K562 (cell line): ENCODE results near the gene PPP1R10. TPM values are rescaled to one million over a fixed set of nuclear protein-coding genes. Genes with fewer than 3 reads are reported as not detected.

Source experiments
- ADNP ChIP-seq: fragments of 200-800 bp; sonication (Bioruptor generic); IDR thresholded peaks from 2 replicates; pipeline ENCODE4 v1.6.1; 2016; ENCODE audit warnings: missing genetic modification characterization, missing compliant biosample characterization
- EP300 ChIP-seq: IDR thresholded peaks from 2 replicates; pipeline ENCODE4 v1.6.1; 2012; ENCODE audit warnings: low read length, improper control_type of control experiment
- ETV1 ChIP-seq: fragments of 450-650 bp; conservative IDR thresholded peaks from 2 replicates; pipeline ENCODE4 v1.6.1; 2016; ENCODE audit warnings: missing genetic modification characterization, control low read depth, low read depth, missing compliant biosample characterization
- FOXK2 ChIP-seq, 2 experiments: fragments of 450-650 bp; IDR thresholded peaks in 1 of 2; conservative IDR thresholded peaks in 1 of 2; 2 replicates each; pipeline ENCODE4 v1.6.1; 2016; ENCODE audit warnings: low read depth in 2 of 2, mild to moderate bottlenecking in 1 of 2
- GTF2E2 ChIP-seq: fragments of 200-800 bp; sonication (Bioruptor generic); IDR thresholded peaks from 2 replicates; pipeline ENCODE4 v1.6.1; 2016; ENCODE audit warnings: missing genetic modification characterization, missing compliant biosample characterization
- L3MBTL2 ChIP-seq: fragments of 450-650 bp; IDR thresholded peaks from 2 replicates; pipeline ENCODE4 v1.6.1; 2016; ENCODE audit warnings: mild to moderate bottlenecking, moderate library complexity
- MXI1 ChIP-seq: IDR thresholded peaks from 2 replicates; pipeline ENCODE4 v1.6.1; 2011; ENCODE audit warnings: low read depth, mild to moderate bottlenecking, improper control_type of control experiment, low read length
- NR2C2 ChIP-seq, 2 experiments: fragments of 200-800 bp in 1 of 2; sonication (Bioruptor generic) in 1 of 2; sonication (generic) in 1 of 2; formaldehyde crosslinking in 1 of 2; IDR thresholded peaks; 2 replicates each; pipeline versions ENCODE4 v1.6.1 to v1.8.0; 2016 to 2022; ENCODE audit warnings: mild to moderate bottlenecking in 1 of 2, missing compliant biosample characterization in 1 of 2, missing genetic modification characterization in 1 of 2, missing genetic modification reagents in 1 of 2
- SRF ChIP-seq, 2 experiments: fragments of 250-450, 450-650 bp in 1 of 2; sonication (Bioruptor Pico) in 1 of 2; sonication (generic) in 1 of 2; formaldehyde crosslinking; IDR thresholded peaks; 2 replicates each; pipeline versions ENCODE4 v1.5.0 to v1.5.1; 2020 to 2022; ENCODE audit warnings: mild to moderate bottlenecking in 1 of 2, missing genetic modification reagents in 1 of 2
- TAF7 ChIP-seq: fragments of 450-650 bp; IDR thresholded peaks from 2 replicates; pipeline ENCODE4 v1.6.1; 2016; ENCODE audit warnings: missing genetic modification characterization, missing compliant biosample characterization
- ZEB2 ChIP-seq: fragments of 450-650 bp; IDR thresholded peaks from 2 replicates; pipeline ENCODE4 v1.6.1; 2016
- ZNF239 ChIP-seq: fragments of 250-450 bp; sonication (Bioruptor Pico); IDR thresholded peaks from 2 replicates; pipeline ENCODE4 v1.4.0; 2020; ENCODE audit warnings: mild to moderate bottlenecking
- polyA plus RNA-seq, 8 experiments: library from polyadenylated mRNA; depleted of rRNA in 4 of 8; stranded (reverse) in 5 of 8; unstranded in 3 of 8; fragments of >200 nt; fragmentation: Nextera tagmentation in 2 of 8; fragmentation: Illumina TruSeq in 1 of 8; extraction: Ambion mirVana in 2 of 8; extraction: Trizol in 1 of 8; gene quantifications; 2 replicates each; pipeline versions ENCODE4 v1.2.1 to v1.2.3, GENCODE V29; 2011 to 2014; ENCODE audit warnings: inconsistent platforms in 1 of 8, missing spikeins in 1 of 8
- total RNA-seq, 7 experiments: library from RNA; depleted of rRNA in 6 of 7; stranded (reverse); fragments of >200 nt in 6 of 7; fragmentation: Illumina TruSeq in 2 of 7; extraction: Trizol in 2 of 7; gene quantifications; 2 replicates each; pipeline versions ENCODE4 v1.2.1 to v1.2.3, GENCODE V29; 2011 to 2021; ENCODE audit warnings: low replicate concordance in 1 of 7
- TF ChIP-seq, protein P1 (sequence below), 2 experiments: fragments of 450-650 bp; conservative IDR thresholded peaks; 2 replicates each; pipeline ENCODE4 v1.6.1; 2017; ENCODE audit warnings: mild to moderate bottlenecking in 2 of 2, moderate library complexity in 2 of 2
- TF ChIP-seq, protein P2 (sequence below): sonication (generic); formaldehyde crosslinking; IDR thresholded peaks from 2 replicates; pipeline ENCODE4 v1.8.1; 2023; ENCODE audit warnings: missing genetic modification reagents, mild to moderate bottlenecking, borderline replicate concordance
- TF ChIP-seq, protein P3 (sequence below): fragments of 450-650 bp; IDR thresholded peaks from one replicate; pipeline ENCODE4 v1.6.1; 2018; ENCODE audit warnings: mild to moderate bottlenecking, moderate library complexity; ENCODE audit not compliant: partially characterized antibody
- TF ChIP-seq, protein P4 (sequence below): sonication (generic); formaldehyde crosslinking; IDR thresholded peaks from 2 replicates; pipeline ENCODE4 v1.9.0; 2022; ENCODE audit warnings: mild to moderate bottlenecking, missing genetic modification reagents
- TF ChIP-seq, protein P5 (sequence below): IDR thresholded peaks from 2 replicates; pipeline ENCODE4 v1.6.1; 2012; ENCODE audit warnings: low read depth, low read length, improper control_type of control experiment, borderline replicate concordance

The PPP1R10 gene
- total and polyA plus RNA-seq, 9 of the 15 experiments (the other 6 are each of a cell fraction or from before 2014, with no cell fraction given): 14.1 to 65.5 (median 32.6) TPM

DNA sequence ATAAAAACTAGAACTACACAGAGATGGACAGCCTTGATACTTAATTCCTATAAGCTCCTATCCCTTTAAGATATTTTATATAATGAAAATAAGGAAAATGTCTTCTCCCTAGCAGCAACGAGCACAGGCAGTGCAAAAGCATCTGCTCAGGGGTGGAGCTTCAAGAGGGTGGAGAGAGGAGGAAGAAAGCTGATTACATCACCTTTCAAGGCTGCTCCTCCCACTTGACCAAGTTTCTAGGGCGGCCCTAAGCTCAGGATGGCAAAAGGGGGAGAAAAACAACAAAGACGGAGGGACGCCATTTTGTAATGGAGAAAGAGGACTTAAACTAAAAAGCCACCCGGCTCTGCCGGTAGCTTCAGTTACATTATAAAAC lies 2.2 kb downstream of the PPP1R10 start (continued):
- TF ChIP-seq EP300: peak; percentile 12; the same call in 1 of the 2 replicates
- TF ChIP-seq ADNP (tag): no peak
- TF ChIP-seq NR2C2 (CRISPR knock-in tag; IDR thresholded peaks at IDR 0.05): no peak
- TF ChIP-seq NR2C2 (tag; IDR thresholded peaks at IDR 0.05): peak; percentile 63; the same call in 1 of the 2 replicates
- TF ChIP-seq, protein P1, sequence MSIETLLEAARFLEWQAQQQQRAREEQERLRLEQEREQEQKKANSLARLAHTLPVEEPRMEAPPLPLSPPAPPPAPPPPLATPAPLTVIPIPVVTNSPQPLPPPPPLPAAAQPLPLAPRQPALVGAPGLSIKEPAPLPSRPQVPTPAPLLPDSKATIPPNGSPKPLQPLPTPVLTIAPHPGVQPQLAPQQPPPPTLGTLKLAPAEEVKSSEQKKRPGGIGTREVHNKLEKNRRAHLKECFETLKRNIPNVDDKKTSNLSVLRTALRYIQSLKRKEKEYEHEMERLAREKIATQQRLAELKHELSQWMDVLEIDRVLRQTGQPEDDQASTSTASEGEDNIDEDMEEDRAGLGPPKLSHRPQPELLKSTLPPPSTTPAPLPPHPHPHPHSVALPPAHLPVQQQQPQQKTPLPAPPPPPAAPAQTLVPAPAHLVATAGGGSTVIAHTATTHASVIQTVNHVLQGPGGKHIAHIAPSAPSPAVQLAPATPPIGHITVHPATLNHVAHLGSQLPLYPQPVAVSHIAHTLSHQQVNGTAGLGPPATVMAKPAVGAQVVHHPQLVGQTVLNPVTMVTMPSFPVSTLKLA (conservative IDR thresholded peaks at IDR 0.05): peak; percentile 9 to 47; a peak in 2 of 4 replicates
- TF ChIP-seq, protein P2, sequence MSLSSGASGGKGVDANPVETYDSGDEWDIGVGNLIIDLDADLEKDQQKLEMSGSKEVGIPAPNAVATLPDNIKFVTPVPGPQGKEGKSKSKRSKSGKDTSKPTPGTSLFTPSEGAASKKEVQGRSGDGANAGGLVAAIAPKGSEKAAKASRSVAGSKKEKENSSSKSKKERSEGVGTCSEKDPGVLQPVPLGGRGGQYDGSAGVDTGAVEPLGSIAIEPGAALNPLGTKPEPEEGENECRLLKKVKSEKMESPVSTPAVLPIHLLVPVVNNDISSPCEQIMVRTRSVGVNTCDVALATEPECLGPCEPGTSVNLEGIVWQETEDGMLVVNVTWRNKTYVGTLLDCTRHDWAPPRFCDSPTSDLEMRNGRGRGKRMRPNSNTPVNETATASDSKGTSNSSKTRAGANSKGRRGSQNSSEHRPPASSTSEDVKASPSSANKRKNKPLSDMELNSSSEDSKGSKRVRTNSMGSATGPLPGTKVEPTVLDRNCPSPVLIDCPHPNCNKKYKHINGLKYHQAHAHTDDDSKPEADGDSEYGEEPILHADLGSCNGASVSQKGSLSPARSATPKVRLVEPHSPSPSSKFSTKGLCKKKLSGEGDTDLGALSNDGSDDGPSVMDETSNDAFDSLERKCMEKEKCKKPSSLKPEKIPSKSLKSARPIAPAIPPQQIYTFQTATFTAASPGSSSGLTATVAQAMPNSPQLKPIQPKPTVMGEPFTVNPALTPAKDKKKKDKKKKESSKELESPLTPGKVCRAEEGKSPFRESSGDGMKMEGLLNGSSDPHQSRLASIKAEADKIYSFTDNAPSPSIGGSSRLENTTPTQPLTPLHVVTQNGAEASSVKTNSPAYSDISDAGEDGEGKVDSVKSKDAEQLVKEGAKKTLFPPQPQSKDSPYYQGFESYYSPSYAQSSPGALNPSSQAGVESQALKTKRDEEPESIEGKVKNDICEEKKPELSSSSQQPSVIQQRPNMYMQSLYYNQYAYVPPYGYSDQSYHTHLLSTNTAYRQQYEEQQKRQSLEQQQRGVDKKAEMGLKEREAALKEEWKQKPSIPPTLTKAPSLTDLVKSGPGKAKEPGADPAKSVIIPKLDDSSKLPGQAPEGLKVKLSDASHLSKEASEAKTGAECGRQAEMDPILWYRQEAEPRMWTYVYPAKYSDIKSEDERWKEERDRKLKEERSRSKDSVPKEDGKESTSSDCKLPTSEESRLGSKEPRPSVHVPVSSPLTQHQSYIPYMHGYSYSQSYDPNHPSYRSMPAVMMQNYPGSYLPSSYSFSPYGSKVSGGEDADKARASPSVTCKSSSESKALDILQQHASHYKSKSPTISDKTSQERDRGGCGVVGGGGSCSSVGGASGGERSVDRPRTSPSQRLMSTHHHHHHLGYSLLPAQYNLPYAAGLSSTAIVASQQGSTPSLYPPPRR (CRISPR knock-in tag): 0 out of 2 replicates have a peak, but pooled peaks have one; percentile 23
- 0 out of 2 replicates have a peak, but pooled peaks have one; percentile 83 for TF ChIP-seq TAF7
- TF ChIP-seq ETV1 (tag): no peak
- 0 out of 2 replicates have a peak, but pooled peaks have one; percentile 8 for TF ChIP-seq ZEB2
- TF ChIP-seq L3MBTL2: peak; percentile 23; the same call in 1 of the 2 replicates
- TF ChIP-seq, protein P3, sequence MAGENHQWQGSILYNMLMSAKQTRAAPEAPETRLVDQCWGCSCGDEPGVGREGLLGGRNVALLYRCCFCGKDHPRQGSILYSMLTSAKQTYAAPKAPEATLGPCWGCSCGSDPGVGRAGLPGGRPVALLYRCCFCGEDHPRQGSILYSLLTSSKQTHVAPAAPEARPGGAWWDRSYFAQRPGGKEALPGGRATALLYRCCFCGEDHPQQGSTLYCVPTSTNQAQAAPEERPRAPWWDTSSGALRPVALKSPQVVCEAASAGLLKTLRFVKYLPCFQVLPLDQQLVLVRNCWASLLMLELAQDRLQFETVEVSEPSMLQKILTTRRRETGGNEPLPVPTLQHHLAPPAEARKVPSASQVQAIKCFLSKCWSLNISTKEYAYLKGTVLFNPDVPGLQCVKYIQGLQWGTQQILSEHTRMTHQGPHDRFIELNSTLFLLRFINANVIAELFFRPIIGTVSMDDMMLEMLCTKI: no peak
- TF ChIP-seq MXI1: peak; percentile 55; the same call in 1 of the 2 replicates
- no peak for TF ChIP-seq ZNF239 (CRISPR knock-in tag)
- TF ChIP-seq, protein P4, sequence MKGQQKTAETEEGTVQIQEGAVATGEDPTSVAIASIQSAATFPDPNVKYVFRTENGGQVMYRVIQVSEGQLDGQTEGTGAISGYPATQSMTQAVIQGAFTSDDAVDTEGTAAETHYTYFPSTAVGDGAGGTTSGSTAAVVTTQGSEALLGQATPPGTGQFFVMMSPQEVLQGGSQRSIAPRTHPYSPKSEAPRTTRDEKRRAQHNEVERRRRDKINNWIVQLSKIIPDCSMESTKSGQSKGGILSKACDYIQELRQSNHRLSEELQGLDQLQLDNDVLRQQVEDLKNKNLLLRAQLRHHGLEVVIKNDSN (CRISPR knock-in tag): no peak
- TF ChIP-seq GTF2E2 (tag): peak; percentile 74; the same call in 1 of the 2 replicates
- TF ChIP-seq SRF (CRISPR knock-in tag; IDR thresholded peaks at IDR 0.05): peak in 1 of 2 experiments; percentile 55; a peak in 1 of 4 replicates
- TF ChIP-seq, protein P5, sequence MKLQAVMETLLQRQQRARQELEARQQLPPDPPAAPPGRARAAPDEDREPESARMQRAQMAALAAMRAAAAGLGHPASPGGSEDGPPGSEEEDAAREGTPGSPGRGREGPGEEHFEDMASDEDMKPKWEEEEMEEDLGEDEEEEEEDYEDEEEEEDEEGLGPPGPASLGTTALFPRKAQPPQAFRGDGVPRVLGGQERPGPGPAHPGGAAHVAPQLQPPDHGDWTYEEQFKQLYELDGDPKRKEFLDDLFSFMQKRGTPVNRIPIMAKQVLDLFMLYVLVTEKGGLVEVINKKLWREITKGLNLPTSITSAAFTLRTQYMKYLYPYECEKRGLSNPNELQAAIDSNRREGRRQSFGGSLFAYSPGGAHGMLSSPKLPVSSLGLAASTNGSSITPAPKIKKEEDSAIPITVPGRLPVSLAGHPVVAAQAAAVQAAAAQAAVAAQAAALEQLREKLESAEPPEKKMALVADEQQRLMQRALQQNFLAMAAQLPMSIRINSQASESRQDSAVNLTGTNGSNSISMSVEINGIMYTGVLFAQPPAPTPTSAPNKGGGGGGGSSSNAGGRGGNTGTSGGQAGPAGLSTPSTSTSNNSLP: peak; percentile 55; the same call in 1 of the 2 replicates
- peak; percentile 90 to 93 for TF ChIP-seq FOXK2 (conservative IDR thresholded peaks at IDR 0.05 in 1 of 2, IDR thresholded peaks at IDR 0.05 in 1 of 2; ENCODE audit: low read depth in 2 of 2)
